HepG2 (cell line): ENCODE data around the gene ZNF831. TPM values are rescaled to one million over a fixed set of nuclear protein-coding genes. Genes with fewer than 3 reads are reported as not detected.

Source experiments
- ATF7 ChIP-seq, 2 experiments: fragments of 450-650 bp in 1 of 2; sonication (generic) in 1 of 2; formaldehyde crosslinking in 1 of 2; IDR thresholded peaks; 2 replicates each; pipeline versions ENCODE4 v1.4.0 to v1.6.1; 2016 to 2020; ENCODE audit warnings: antibody characterized with exemption in 1 of 2, mild to moderate bottlenecking in 1 of 2, missing genetic modification reagents in 1 of 2
- FOXC1 ChIP-seq: sonication (generic); formaldehyde crosslinking; IDR thresholded peaks from 2 replicates; pipeline ENCODE4 v1.8.0; 2022; ENCODE audit warnings: mild to moderate bottlenecking, missing genetic modification reagents, borderline replicate concordance
- HIC2 ChIP-seq: sonication (generic); formaldehyde crosslinking; IDR thresholded peaks from 2 replicates; pipeline ENCODE4 v1.9.0; 2022; ENCODE audit warnings: low read depth, missing genetic modification reagents
- HNRNPH1 ChIP-seq: fragments of 200-400 bp; formaldehyde crosslinking; optimal IDR thresholded peaks from 2 replicates; pipeline ENCODE3; 2017; ENCODE audit warnings: mild to moderate bottlenecking, low read depth, low read length
- HOXA5 ChIP-seq: sonication (generic); formaldehyde crosslinking; IDR thresholded peaks from 2 replicates; pipeline ENCODE4 v1.4.0; 2020; ENCODE audit warnings: missing genetic modification reagents
- IRF2 ChIP-seq: IDR thresholded peaks from 2 replicates; pipeline ENCODE4 v1.6.1; 2018; ENCODE audit warnings: missing genetic modification reagents, missing compliant biosample characterization
- STAG1 ChIP-seq: sonication (generic); formaldehyde crosslinking; IDR thresholded peaks from 2 replicates; pipeline ENCODE4 v1.4.0; 2020; ENCODE audit warnings: missing genetic modification reagents
- ZBTB1 ChIP-seq: sonication (generic); formaldehyde crosslinking; IDR thresholded peaks from 2 replicates; pipeline ENCODE4 v1.4.0; 2020; ENCODE audit warnings: missing genetic modification reagents, borderline replicate concordance
- ZMYM4 ChIP-seq: sonication (generic); formaldehyde crosslinking; IDR thresholded peaks from 2 replicates; pipeline ENCODE4 v1.8.1; 2023; ENCODE audit warnings: mild to moderate bottlenecking, missing genetic modification reagents
- ZNF296 ChIP-seq: sonication (generic); formaldehyde crosslinking; conservative IDR thresholded peaks from 2 replicates; pipeline ENCODE4 v1.5.0; 2020; ENCODE audit warnings: mild to moderate bottlenecking, missing genetic modification reagents
- ZNF512B ChIP-seq: sonication (generic); formaldehyde crosslinking; IDR thresholded peaks from 2 replicates; pipeline ENCODE4 v1.5.1; 2020; ENCODE audit warnings: missing genetic modification reagents, mild to moderate bottlenecking, borderline replicate concordance
- ZNF547 ChIP-seq: sonication (generic); formaldehyde crosslinking; IDR thresholded peaks from 2 replicates; pipeline ENCODE4 v1.5.1; 2020; ENCODE audit warnings: mild to moderate bottlenecking, missing genetic modification reagents
- ZNF687 ChIP-seq: sonication (generic); formaldehyde crosslinking; IDR thresholded peaks from 2 replicates; pipeline ENCODE4 v1.5.1; 2020; ENCODE audit warnings: mild to moderate bottlenecking, missing genetic modification reagents, moderate library complexity
- ZNF790 ChIP-seq: sonication (generic); formaldehyde crosslinking; IDR thresholded peaks from 2 replicates; pipeline ENCODE4 v1.8.0; 2022; ENCODE audit warnings: missing genetic modification reagents, mild to moderate bottlenecking, borderline replicate concordance
- ZNF800 ChIP-seq: sonication (generic); formaldehyde crosslinking; IDR thresholded peaks from 2 replicates; pipeline ENCODE4 v1.4.0; 2020; ENCODE audit warnings: missing genetic modification reagents
- ZNF816 ChIP-seq: sonication (generic); formaldehyde crosslinking; IDR thresholded peaks from 2 replicates; pipeline ENCODE4 v1.8.0; 2022; ENCODE audit warnings: missing genetic modification reagents, mild to moderate bottlenecking, borderline replicate concordance
- ZNF879 ChIP-seq: sonication (generic); formaldehyde crosslinking; IDR thresholded peaks from 2 replicates; pipeline ENCODE4 v1.8.1; 2023; ENCODE audit warnings: missing genetic modification reagents
- polyA plus RNA-seq, 8 experiments: library from polyadenylated mRNA; depleted of rRNA in 3 of 8; stranded (reverse) in 7 of 8; unstranded in 1 of 8; fragments of >200 nt; fragmentation: Illumina TruSeq in 4 of 8; extraction: Trizol in 4 of 8; gene quantifications; 2 replicates each; pipeline versions ENCODE4 v1.2.1 to v1.2.3, GENCODE V29; 2011 to 2016; ENCODE audit warnings: low read depth in 4 of 8, missing spikeins in 1 of 8, mixed read lengths in 1 of 8; ENCODE audit not compliant: insufficient read depth in 1 of 8
- total RNA-seq, 5 experiments: library from RNA; depleted of rRNA; stranded (reverse); fragments of >200 nt; fragmentation: Illumina TruSeq; extraction: Trizol; gene quantifications; 2 replicates each; pipeline ENCODE4 v1.2.3, GENCODE V29; 2016; ENCODE audit warnings: low read depth in 1 of 5

Gene ZNF831
- total and polyA plus RNA-seq, 2 of the 13 experiments (the other 11 are each of a cell fraction or from before 2014, with no cell fraction given) = not detected

DNA sequence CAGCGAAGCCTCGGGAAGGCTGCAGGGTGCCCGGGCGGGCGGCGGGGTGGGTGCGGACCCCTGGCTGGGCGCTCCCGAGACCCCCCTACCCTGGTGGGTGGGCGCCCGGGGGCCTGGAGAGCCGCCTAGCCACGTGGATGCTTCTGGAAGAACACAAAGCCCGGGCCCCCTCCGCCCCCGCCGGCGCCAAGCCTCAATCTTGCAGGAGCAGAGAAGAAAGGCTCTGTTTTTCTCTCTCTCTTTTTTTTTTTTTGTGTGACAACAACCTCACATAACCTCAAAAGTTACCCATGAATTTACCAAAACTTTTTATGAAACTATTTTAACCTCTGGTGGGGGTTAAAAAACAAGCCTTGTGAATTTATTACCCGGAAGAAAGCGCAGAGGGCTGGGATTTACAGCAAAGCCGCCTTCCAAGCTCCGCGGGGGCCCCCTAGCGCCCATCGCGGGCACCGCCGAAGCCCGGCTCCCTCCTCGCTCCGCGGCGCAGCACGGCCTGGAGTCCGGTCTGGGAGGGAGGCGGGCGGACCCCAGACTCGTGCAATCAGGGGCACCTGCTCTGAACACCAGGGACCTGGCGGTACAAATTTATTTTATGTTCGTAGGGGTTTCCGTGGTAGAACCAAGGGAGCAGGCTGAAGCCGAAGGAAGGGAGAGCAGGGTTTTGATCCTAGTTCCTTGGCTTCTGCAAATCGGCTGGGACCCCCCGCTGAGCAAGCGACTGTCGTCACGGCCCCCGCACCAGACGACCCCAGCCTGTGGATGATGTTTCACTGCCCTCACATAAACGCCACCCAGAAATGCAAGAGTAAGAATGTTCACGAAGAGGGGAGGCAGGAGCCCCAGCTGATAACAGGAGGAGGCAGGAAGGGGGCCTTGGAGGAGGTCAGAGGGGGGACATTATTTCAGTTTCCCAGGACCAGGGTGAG is 58.9 kb downstream of the ZNF831 start (continued):
- no peak for TF ChIP-seq HIC2 (CRISPR knock-in tag)
- peak; percentile 44; the same call in 1 of the 2 replicates for TF ChIP-seq ZNF512B (CRISPR knock-in tag)
- no peak for TF ChIP-seq ZNF790 (CRISPR knock-in tag)
- no peak for TF ChIP-seq ZNF800 (CRISPR knock-in tag)
- TF ChIP-seq HNRNPH1 = no peak
- TF ChIP-seq ZNF296 (CRISPR knock-in tag) = no peak
- TF ChIP-seq FOXC1 (CRISPR knock-in tag) = no peak
- TF ChIP-seq ZBTB1 = no peak
- TF ChIP-seq STAG1 (CRISPR knock-in tag) = peak; percentile 97
- TF ChIP-seq ZMYM4 = no peak
- 0 out of 2 replicates have a peak, but pooled peaks have one; percentile 59 for TF ChIP-seq ZNF547 (CRISPR knock-in tag)
- no peak for TF ChIP-seq ZNF816 (CRISPR knock-in tag)
- no peak for TF ChIP-seq HOXA5 (CRISPR knock-in tag)
- no peak; the same call in 1 of the 2 replicates for TF ChIP-seq ZNF879 (CRISPR knock-in tag)
- no peak for TF ChIP-seq ATF7 (IDR thresholded peaks at IDR 0.05)
- TF ChIP-seq ATF7 (CRISPR knock-in tag; IDR thresholded peaks at IDR 0.05) = no peak; the same call in 1 of the 2 replicates
- TF ChIP-seq IRF2 = peak; percentile 43; the same call in 1 of the 2 replicates
- peak; percentile 52 for TF ChIP-seq ZNF687
